OCI-LY3 (cell line): ENCODE measurements around the gene PEDS1.

ENCODE experiments used
- H2AFZ ChIP-seq: fragments of 200-600, 300-600 bp; shearing (Covaris generic); 2 replicates; pipeline ENCODE4 v1.6.0; 2014; ENCODE audit warnings: antibody characterized with exemption, low read depth, low read length
- H3K27ac ChIP-seq: fragments of 200-600, 300-600 bp; sonication (generic); 2 replicates; pipeline ENCODE4 v1.5.1; 2014; ENCODE audit warnings: mild to moderate bottlenecking, low read length, moderate library complexity, mixed read lengths
- H3K27me3 ChIP-seq: fragments of 200-600, 300-600 bp; sonication (generic); 2 replicates; pipeline ENCODE4 v1.6.1; 2014; ENCODE audit warnings: low read depth, low read length, mixed read lengths
- H3K36me3 ChIP-seq: fragments of 200-600, 300-600 bp; sonication (generic); replicated peaks from 2 replicates; pipeline ENCODE3; 2014; ENCODE audit warnings: low read depth, low read length, mixed read lengths
- H3K4me1 ChIP-seq: fragments of 300-600, 200-600 bp; sonication (generic); 2 replicates; pipeline ENCODE4 v1.6.1; 2014; ENCODE audit warnings: low read length, mixed read lengths
- H3K4me2 ChIP-seq: fragments of 200-600, 300-600 bp; sonication (generic); 2 replicates; pipeline ENCODE4 v1.6.1; 2014; ENCODE audit warnings: low read length, mixed read lengths
- H3K4me3 ChIP-seq: fragments of 300-600, 200-600 bp; sonication (generic); 2 replicates; pipeline ENCODE4 v1.5.1; 2014; ENCODE audit warnings: antibody characterized with exemption, mild to moderate bottlenecking, low read length, moderate library complexity
- H3K79me2 ChIP-seq: fragments of 300-600, 200-600 bp; shearing (Covaris generic); 2 replicates; pipeline ENCODE4 v1.6.1; 2014; ENCODE audit warnings: mild to moderate bottlenecking, low read length, mixed read lengths
- H3K9ac ChIP-seq: fragments of 300-600, 200-600 bp; shearing (Covaris generic); 2 replicates; pipeline ENCODE4 v1.6.0; 2014; ENCODE audit warnings: mild to moderate bottlenecking, low read length, moderate library complexity
- H3K9me3 ChIP-seq: fragments of 200-600, 300-600 bp; shearing (Covaris generic); 2 replicates; pipeline ENCODE4 v1.6.1; 2014; ENCODE audit warnings: low read length, mixed read lengths; ENCODE audit not compliant: insufficient read depth
- H4K20me1 ChIP-seq: fragments of 200-600, 300-600 bp; sonication (generic); 2 replicates; pipeline ENCODE4 v1.6.1; 2016; ENCODE audit warnings: low read length, mixed read lengths; ENCODE audit not compliant: insufficient read depth
- CTCF ChIP-seq: fragments of 200-600, 300-600 bp; sonication (generic); IDR thresholded peaks from 2 replicates; pipeline ENCODE4 v1.5.1; 2014; ENCODE audit warnings: antibody characterized with exemption, low read length, low read depth
- EZH2phosphoT487 ChIP-seq: fragments of 200-600 bp; shearing (Covaris generic); IDR thresholded peaks from 2 replicates; pipeline ENCODE4 v1.6.1; 2018; ENCODE audit warnings: antibody characterized with exemption, mixed run types, low read depth

PEDS1 gene

GRCh38 chr20:50146214-50146613, 7.3 kb downstream of the PEDS1 start:
- peaks cover 41% of the 10 kb centered on the region for H3K79me2 ChIP-seq
- no peak overlapping the region for H3K9ac ChIP-seq
- H3K27ac ChIP-seq = no peak overlapping the region
- H3K4me1 ChIP-seq = no peaks in the 10 kb centered on the region
- TF ChIP-seq CTCF (no peak), EZH2phosphoT487 (no peak)
- no peak overlapping the region for H2AFZ ChIP-seq
- H3K4me3 ChIP-seq = no peak overlapping the region
- no peaks in the 10 kb centered on the region for H3K27me3 ChIP-seq
- H4K20me1 ChIP-seq = 0 out of 2 replicates have a peak, but pooled peaks cover 14% of the 10 kb centered on the region
- H3K4me2 ChIP-seq = no peak overlapping the region
- no peaks in the 10 kb centered on the region for H3K9me3 ChIP-seq
- H3K36me3 ChIP-seq = peaks cover 29% of the 10 kb centered on the region

GRCh38 chr20:50145566-50145965, 8.0 kb downstream of the PEDS1 start:
- no peak overlapping the region for H3K4me3 ChIP-seq
- no peak overlapping the region for H3K4me2 ChIP-seq
- H3K9me3 ChIP-seq = no peaks in the 10 kb centered on the region
- no peak overlapping the region for H3K9ac ChIP-seq
- H4K20me1 ChIP-seq = peaks cover 21% of the 10 kb centered on the region; the same call in 1 of the 2 replicates
- no peaks in the 10 kb centered on the region for H3K4me1 ChIP-seq
- TF ChIP-seq CTCF (no peak), EZH2phosphoT487 (no peak)
- H2AFZ ChIP-seq = no peak overlapping the region
- no peaks in the 10 kb centered on the region for H3K27me3 ChIP-seq
- no peak overlapping the region for H3K27ac ChIP-seq
- H3K79me2 ChIP-seq = peaks cover 36% of the 10 kb centered on the region
- H3K36me3 ChIP-seq = peaks cover 32% of the 10 kb centered on the region

- Histone ChIP-seq H3K4me2 (no peak overlapping the region), H3K4me3 (no peak overlapping the region), H3K27me3 (no peaks in the 10 kb centered on the region), H2AFZ (no peak overlapping the region), H3K9me3 (no peaks in the 10 kb centered on the region), H4K20me1 (peaks cover 21% of the 10 kb centered on the region), H3K79me2 (peaks cover 29% of the 10 kb centered on the region), H3K27ac (no peak overlapping the region), H3K36me3 (peaks cover 40% of the 10 kb centered on the region), H3K4me1 (no peaks in the 10 kb centered on the region), H3K9ac (no peak overlapping the region)
- TF ChIP-seq EZH2phosphoT487 (no peak), CTCF (no peak)
Observed at GRCh38 chr20:50144362-50144761, 9.2 kb downstream of the PEDS1 start.

- Histone ChIP-seq H3K79me2 (peaks cover 24% of the 10 kb centered on the region), H2AFZ (no peak overlapping the region), H3K4me2 (no peak overlapping the region), H3K9ac (no peak overlapping the region), H3K9me3 (no peaks in the 10 kb centered on the region), H3K36me3 (peaks cover 40% of the 10 kb centered on the region), H3K27ac (no peak overlapping the region), H3K4me3 (no peak overlapping the region), H3K4me1 (no peaks in the 10 kb centered on the region), H3K27me3 (no peaks in the 10 kb centered on the region), H4K20me1 (peaks cover 21% of the 10 kb centered on the region)
- TF ChIP-seq EZH2phosphoT487 = no peak
- TF ChIP-seq CTCF = no peak
Observed at GRCh38 chr20:50142812-50143211, 10.7 kb downstream of the PEDS1 start.
